Activated T-helper 2 cell treated with anti-CD3 and anti-CD28 coated beads, Interferon-gamma antibody, Interleukin-2, Interleukin-4, amounts not matched to agents 10 μg/mL and 5 μg/mL and 100 μg/mL, durations not matched to agents 14 hours and 24 hours and 36 hours (primary cell): ENCODE results near the gene ITPA. TPM values are rescaled to one million over a fixed set of nuclear protein-coding genes. Genes with fewer than 3 reads are reported as not detected.

Experiments
- DNase-seq: peaks from one replicate; pipeline ENCODE4 v3.0.0; 2021; ENCODE audit warnings: low spot score
- H3K27ac Mint-ChIP-seq: one replicate; pipeline ENCODE4 v1.8.0; 2021; ENCODE audit warnings: mixed read lengths
- H3K27me3 Mint-ChIP-seq: one replicate; pipeline ENCODE4 v1.8.0; 2021; ENCODE audit warnings: low read depth, mixed read lengths
- H3K36me3 Mint-ChIP-seq: one replicate; pipeline ENCODE4 v1.8.0; 2021; ENCODE audit warnings: low read depth, mixed read lengths
- H3K4me1 Mint-ChIP-seq: one replicate; pipeline ENCODE4 v1.8.0; 2021; ENCODE audit warnings: low read depth, mixed read lengths
- H3K4me3 Mint-ChIP-seq: one replicate; pipeline ENCODE4 v1.8.0; 2021; ENCODE audit warnings: low read depth, mild to moderate bottlenecking, moderate library complexity, mixed read lengths
- H3K9me3 Mint-ChIP-seq: one replicate; pipeline ENCODE4 v1.8.0; 2021; ENCODE audit warnings: mixed read lengths
- intact Hi-C: fragments of 100-400 bp; cut with micrococcal nuclease; formaldehyde crosslinking; loops from one replicate; pipeline ENCODE4 v1.15.1; 2023
- total RNA-seq: library from RNA; stranded (reverse); gene quantifications from 2 replicates; pipeline ENCODE4 v1.2.3, GENCODE V29; 2022

Gene ITPA
- total RNA-seq, 1 donor from 2014 or later: 87.8 TPM

DNA sequence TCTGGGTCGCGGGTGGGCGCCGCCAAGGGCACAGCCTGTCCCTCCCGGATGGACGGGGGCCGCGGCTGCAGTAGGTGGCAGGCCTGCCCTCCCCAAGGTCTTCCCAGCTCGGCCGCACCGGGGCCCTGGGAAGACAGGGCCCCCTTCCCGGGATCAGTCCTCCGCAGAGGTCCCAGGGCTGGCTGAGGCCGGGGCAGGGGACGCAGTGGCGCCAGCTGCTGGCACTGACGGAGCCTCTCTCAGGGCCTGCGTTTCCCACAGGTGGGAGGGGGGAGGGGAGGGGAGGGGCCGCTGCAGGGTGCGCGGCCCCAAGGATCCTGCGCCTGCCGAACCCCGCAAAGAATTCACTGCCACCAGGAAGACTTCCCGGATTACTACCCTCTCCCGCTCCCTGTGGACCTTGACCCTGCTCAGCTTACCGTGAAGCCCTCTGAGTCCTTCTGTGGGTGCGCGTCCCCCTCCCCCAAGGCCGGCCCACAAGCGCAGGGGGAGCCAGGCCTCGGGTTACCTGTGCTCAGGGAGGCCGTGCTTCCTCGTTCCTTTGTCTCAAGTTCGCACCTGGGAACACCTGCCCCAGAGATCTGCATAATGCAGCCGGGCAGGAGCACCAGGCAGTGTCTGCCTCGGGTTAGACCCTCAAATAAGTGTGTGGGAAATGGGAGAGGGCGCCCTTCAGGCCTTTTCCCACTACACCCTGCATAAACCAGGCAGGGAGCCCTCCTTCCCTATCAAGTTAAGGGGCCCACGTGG, 41.0 kb upstream of the ITPA start:
- H3K4me3 Mint-ChIP-seq: no peak overlapping the region
- no peaks in the 10 kb centered on the region for H3K36me3 Mint-ChIP-seq
- peaks cover 4% of the 10 kb centered on the region for H3K4me1 Mint-ChIP-seq
- peaks cover 43% of the 10 kb centered on the region for H3K27me3 Mint-ChIP-seq
- no peak overlapping the region for H3K27ac Mint-ChIP-seq
- no peaks in the 10 kb centered on the region for H3K9me3 Mint-ChIP-seq
- no peak for DNase-seq
- intact Hi-C loops: no loop called here

DNA sequence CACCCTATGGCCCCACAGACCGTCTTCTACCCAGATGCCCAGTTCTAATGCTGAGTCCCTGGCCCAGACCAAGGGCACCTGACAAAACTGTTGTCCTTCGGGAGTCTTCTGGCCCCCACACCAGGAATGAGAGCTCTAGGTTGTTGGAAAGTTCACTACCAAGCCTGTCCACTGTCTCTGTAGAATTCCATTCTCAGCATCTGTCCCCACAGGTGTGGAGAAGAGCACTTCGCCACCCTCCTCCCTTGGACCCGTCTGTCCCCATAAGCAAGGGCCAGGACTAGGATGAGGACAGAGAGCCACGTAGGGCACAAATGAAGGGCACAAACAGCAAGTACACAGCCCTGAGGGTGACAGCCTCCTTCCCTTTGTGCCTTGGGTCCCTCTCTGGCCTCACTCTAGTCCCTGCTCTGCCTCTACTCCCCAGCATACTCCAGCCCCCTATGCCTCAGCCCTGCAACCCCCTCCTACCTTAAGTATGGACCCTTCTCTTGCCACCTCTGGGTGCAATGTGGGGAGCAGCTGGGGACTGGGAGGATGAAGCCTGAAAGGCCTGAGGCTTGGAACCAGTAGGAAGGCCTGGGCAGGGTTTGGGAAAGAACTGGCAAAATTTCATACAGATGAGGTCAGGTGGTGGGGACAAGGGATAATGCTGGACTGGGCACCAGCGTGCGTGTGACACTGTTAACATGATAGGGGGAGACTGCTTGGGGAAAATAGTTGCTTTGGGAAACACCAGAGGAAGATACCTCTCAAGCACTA, 40.3 kb upstream of the ITPA start:
- H3K36me3 Mint-ChIP-seq: no peaks in the 10 kb centered on the region
- H3K9me3 Mint-ChIP-seq: no peaks in the 10 kb centered on the region
- peaks cover 45% of the 10 kb centered on the region for H3K27me3 Mint-ChIP-seq
- H3K27ac Mint-ChIP-seq: no peak overlapping the region
- DNase-seq: no peak
- H3K4me3 Mint-ChIP-seq: no peak overlapping the region
- intact Hi-C loops: no loop called here
- H3K4me1 Mint-ChIP-seq: peaks cover 4% of the 10 kb centered on the region

DNA sequence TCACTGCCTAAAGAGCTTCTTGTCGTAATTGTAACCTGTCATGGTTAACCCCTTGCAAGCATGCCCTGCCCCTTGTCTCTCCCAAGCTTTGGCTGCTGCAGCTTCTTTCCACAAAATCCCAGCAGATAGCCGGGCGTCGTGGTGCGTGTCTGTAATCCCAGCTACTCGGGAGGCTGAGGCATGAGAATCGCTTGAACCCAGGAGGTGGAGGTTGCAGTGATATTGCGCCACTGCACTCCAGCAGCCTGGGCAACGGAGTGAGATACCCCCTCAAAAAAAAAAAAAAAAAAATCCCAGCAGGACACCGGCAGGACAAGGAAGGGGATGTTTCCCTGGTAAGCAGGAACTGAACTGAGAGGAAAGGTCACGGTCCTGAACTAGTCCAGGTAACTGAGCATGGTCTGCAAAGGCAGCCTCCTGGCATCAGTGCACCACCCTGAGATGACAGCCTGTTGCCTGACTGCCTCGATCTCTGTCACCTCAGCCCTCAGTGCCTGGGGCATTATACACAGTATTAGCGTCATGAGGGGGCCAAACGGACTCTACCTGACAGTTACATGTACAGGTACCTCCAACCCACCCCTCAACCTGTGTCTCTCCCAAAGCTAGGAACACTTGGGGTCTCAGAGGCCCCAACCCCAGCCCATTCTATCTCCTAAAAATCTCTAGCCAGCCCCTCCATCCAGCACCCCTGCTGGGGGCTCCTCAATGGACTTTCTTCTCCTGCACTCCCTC, 37.7 kb upstream of the ITPA start:
- intact Hi-C loops: loop anchor here (2.0 kb wide), 1 partner anchor 37 kb away; the partner anchor contains the start of gene ITPA
- H3K36me3 Mint-ChIP-seq: no peaks in the 10 kb centered on the region
- H3K4me3 Mint-ChIP-seq: no peak overlapping the region
- H3K9me3 Mint-ChIP-seq: no peaks in the 10 kb centered on the region
- H3K27ac Mint-ChIP-seq: no peak overlapping the region
- H3K27me3 Mint-ChIP-seq: peaks cover 65% of the 10 kb centered on the region
- H3K4me1 Mint-ChIP-seq: peaks cover 8% of the 10 kb centered on the region
- DNase-seq: no peak

DNA sequence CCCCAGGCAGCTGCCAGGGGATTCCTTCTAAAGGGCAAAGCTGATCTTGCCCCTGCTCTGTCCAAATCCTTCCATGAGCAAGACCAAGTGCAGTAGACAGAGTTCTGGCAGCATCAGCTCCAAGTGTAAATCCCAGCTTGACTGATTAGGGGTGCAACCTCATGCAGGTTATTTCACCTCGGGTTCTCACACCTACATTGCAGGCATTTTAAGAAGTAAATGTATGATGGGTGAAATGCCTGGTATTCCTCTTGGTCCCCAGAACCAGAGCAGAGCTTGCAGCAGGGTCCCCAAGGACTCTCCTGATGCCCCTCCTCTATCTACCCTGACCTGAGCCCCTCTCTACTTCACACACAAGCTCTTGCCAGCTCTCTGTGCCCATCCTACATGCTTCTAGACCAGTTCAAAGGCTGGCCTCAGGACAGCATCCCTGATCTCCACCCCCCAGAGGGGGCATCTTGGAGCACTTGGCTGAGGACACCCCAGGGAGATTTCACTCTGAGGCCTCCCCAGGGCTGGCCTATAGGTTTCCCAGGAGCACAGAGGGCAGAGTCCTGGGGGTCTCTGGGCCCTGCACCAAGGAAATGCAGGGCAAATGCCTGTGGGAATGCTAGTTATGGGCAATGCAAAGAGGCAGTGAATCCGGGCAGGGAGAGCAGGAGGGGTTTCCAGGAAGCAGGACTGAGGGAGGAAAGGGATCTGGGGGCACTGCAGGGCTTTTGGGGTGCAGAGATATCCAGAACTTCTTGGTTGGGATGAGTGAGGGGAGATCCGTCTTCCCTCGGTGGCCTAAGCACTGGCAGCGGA, 37.0 kb upstream of the ITPA start:
- peak overlapping the region; percentile 82 for H3K4me3 Mint-ChIP-seq
- H3K27ac Mint-ChIP-seq: no peak overlapping the region
- H3K36me3 Mint-ChIP-seq: no peaks in the 10 kb centered on the region
- H3K4me1 Mint-ChIP-seq: peaks cover 8% of the 10 kb centered on the region
- peaks cover 64% of the 10 kb centered on the region for H3K27me3 Mint-ChIP-seq
- intact Hi-C loops: loop anchor here (2.0 kb wide), 1 partner anchor 36 kb away; the partner anchor contains the start of gene ITPA
- DNase-seq: no peak
- H3K9me3 Mint-ChIP-seq: no peaks in the 10 kb centered on the region

DNA sequence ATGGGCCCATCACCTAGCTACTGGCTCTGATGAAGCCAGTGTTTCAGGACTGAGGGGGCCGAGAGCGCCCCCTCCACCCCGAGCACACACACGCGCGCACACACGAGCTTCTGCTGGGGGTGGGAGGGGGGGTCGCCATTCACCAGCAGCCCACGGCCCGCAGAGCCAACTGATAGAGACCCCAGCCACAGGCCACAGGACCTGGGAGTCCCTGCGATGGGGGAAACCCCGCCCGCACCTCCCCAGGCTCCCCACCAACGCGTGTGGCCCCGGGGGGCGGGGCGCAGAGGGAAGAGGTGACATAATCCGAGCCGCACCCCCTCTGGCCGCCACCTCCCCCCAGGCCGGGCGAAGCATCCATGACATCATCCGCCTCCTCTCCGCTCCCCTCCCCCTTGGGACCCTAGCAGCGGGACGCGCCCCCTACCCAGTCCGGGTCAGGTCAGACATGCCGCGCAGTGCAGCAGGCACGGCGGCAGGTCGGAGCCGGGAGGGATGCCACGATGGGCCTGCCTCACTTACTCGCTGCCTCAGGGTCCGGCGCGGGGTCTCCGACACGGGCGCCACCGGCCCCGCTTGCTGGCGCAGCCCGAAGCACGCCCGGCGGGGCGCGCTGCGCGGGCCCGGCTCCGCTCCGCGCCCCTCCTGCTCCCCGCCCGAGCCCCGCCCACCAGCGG, 36.2 kb upstream of the ITPA start, which contains the start of gene LZTS3:
Gene LZTS3, minus strand, starts transcription at position 617 of the 677 bp plus-strand sequence. CDS start 6,386 bp downstream, outside the sequence.
- H3K4me3 Mint-ChIP-seq: peak within 1 kb of the TSS; percentile 82
- DNase-seq: peak; percentile 70
- peaks cover 59% of the 10 kb centered on the region for H3K27me3 Mint-ChIP-seq
- H3K36me3 Mint-ChIP-seq: no peaks in the 10 kb centered on the region
- no peak within 1 kb of the TSS for H3K27ac Mint-ChIP-seq
- peaks cover 8% of the 10 kb centered on the region for H3K4me1 Mint-ChIP-seq
- intact Hi-C loops: loop anchor here (1.0 to 2.0 kb wide), 2 partner anchors 14 to 36 kb away; partner anchors contain the start of genes FASTKD5, ITPA and UBOX5
- no peaks in the 10 kb centered on the region for H3K9me3 Mint-ChIP-seq

DNA sequence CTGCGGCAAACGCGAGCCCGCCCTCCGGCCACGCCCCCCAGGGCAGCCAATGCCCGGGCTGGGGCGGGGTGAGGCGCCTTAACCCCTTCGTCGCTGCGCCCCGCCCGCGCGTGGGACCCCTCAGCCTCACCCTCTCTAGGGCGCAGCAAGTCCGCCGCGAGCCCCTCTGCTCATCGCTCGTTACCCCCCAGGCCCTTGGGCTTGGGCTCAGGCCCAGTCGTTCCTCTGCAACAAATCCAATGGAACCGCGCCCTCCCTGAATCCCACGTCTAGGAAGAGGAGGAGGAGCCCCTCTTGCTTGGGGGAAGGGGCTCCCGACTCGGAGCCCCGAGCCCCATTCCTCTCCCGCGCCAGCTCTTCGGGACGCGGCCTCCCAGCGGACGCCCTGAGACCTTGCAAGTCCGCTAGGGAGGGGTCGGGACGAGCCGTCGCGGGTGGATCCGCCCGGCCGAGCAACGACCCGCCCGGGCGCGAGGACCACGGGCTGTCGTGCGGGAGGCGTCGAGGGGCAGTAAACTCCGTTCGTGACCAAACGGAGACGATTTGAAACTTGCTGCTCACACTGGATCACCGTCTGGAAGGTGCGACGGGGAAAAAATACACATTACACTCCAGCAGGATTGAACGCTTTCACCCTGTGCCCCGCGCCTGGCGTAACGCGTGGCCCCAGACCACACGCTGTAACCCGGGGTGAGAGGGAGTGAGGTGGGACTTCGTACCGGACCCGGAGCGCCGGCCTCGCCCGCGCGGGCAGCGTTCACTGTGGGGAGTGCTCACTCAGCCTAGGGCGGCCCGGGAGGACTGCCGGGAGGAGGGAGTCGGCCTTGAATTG, 35.5 kb upstream of the ITPA start:
- H3K9me3 Mint-ChIP-seq: no peaks in the 10 kb centered on the region
- H3K4me3 Mint-ChIP-seq: peak overlapping the region; percentile 82
- H3K4me1 Mint-ChIP-seq: peaks cover 8% of the 10 kb centered on the region
- H3K36me3 Mint-ChIP-seq: no peaks in the 10 kb centered on the region
- H3K27ac Mint-ChIP-seq: no peak overlapping the region
- H3K27me3 Mint-ChIP-seq: peaks cover 54% of the 10 kb centered on the region
- peak; percentile 82 for DNase-seq
- intact Hi-C loops: loop anchor here (1.0 to 2.0 kb wide), 2 partner anchors 15 to 35 kb away; partner anchors contain the start of genes FASTKD5, ITPA and UBOX5

DNA sequence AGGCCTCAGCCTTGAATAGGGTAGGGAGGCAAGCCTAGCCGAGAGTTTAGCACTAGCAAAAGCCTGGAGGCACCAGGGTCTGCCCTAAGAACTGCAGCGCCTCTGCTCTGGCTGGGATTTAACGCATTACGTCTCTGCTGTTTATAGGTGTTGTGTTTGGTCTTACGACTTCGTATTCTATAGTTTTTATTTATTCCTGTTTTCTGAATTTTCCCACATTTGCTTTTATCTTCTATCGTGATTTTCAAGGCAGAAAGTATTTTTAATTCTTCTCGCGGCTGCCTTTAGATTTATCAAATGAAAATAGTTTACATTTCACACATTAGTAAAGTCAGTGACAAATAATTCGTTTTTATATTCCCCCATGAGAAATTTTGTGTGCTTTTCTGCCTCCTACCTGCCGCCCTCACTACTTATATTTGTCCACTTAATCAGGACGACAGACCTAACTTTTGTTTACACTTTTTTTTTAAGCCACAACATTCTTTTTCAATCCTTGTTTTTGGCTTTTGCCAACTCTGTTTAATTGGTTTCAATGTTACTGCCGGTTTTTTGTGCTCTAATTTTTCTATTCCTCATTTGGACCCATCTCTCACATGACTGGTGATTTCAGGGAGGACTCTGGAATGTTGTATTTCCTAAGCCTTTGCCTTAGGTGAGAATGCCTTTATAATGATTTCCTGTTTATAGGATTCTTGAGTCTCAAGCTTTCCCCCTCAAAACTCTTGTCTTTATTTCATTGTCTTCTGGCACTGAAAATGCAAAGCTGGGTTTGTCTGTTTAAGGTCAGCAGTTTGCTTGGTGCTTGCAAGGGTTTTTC, 34.6 kb upstream of the ITPA start:
- Mint-ChIP-seq H3K36me3 (no peaks in the 10 kb centered on the region), H3K4me3 (peak overlapping the region; percentile 82), H3K27ac (no peak overlapping the region), H3K4me1 (peaks cover 8% of the 10 kb centered on the region), H3K9me3 (no peaks in the 10 kb centered on the region), H3K27me3 (peaks cover 46% of the 10 kb centered on the region)
- no peak for DNase-seq
- intact Hi-C loops: no loop called here

DNA sequence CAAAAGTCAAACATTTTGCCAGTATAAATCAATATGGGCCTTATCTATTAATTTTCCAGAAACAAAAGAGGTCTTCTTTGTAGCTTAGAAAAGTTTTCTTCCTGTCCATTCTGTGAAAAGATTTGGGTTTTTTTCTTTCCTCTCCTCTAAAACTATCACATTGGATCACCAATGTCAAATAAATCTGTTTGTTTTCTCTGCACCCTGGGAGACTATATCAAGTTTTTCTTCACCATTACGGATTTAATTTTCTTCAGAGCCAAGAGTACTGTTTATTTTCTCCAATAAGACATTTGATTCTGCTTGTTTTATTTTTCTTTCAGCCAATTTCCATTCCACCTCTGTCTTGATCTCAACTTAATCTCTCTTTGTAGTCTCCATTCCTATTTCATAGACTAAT, 34.0 kb upstream of the ITPA start:
- H3K4me3 Mint-ChIP-seq: peak overlapping the region; percentile 28
- H3K4me1 Mint-ChIP-seq: peaks cover 8% of the 10 kb centered on the region
- H3K9me3 Mint-ChIP-seq: no peaks in the 10 kb centered on the region
- intact Hi-C loops: no loop called here
- no peak overlapping the region for H3K27ac Mint-ChIP-seq
- H3K36me3 Mint-ChIP-seq: no peaks in the 10 kb centered on the region
- DNase-seq: no peak
- peaks cover 43% of the 10 kb centered on the region for H3K27me3 Mint-ChIP-seq

DNA sequence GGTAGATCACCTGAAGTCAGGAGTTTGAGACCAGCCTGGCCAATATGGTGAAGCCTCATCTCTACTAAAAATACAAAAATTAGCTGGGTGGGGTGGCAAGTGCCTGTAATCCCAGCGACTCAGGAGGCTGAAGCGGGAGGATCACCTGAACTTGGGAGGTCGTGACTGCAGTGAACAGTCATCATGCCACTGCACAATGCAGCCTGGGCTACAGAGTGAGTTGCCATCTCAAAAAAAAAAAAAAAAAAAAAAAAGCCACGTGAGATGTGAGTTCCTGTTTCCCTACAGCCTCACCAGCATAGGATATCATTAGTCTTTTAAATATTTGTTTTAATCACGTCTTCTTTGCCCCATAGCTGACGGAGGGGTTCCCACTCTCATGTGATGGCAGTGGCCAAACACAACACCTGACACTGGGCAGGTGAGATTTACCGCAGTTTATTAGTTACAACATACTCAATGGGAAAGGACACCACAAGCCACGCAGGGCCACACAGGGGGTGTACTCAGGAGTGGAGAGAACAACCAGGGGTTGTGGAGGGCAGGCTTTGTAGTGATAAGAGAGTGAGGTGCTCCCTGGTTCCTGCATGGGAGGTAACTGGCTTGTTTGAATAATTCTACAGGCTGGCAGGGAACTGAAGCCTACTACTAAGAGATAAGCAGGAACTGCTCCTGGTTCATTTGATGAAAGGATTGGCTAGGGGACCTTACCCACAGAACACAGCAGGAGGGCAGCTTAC, 31.4 kb upstream of the ITPA start:
- intact Hi-C loops: no loop called here
- no peak for DNase-seq
- no peaks in the 10 kb centered on the region for H3K36me3 Mint-ChIP-seq

DNA sequence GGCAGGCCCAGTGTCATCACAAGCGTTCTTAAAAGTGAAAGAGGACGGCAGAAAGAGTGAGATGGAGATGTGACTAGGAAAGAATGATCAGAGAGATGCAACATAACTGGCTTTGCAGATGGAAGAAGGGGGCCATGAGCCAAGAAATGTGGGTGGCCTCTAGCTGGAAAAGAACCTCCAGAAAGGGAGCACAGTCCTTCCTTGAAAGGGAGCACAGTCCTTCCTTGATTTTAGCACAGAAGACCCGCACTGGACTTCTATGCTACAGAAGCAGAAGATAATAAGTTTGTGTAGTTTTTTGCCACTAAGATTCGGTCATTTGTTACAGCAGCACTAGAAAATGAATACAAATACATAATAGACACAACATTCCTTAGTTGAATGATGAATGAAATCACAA, 29.0 kb upstream of the ITPA start:
- no peaks in the 10 kb centered on the region for H3K4me1 Mint-ChIP-seq
- H3K9me3 Mint-ChIP-seq: no peaks in the 10 kb centered on the region
- intact Hi-C loops: no loop called here
- H3K4me3 Mint-ChIP-seq: no peak overlapping the region
- H3K36me3 Mint-ChIP-seq: no peaks in the 10 kb centered on the region
- H3K27me3 Mint-ChIP-seq: peaks cover 8% of the 10 kb centered on the region
- no peak for DNase-seq
- no peak overlapping the region for H3K27ac Mint-ChIP-seq

More for the DNA sequence above, 31.4 kb upstream of the ITPA start:
- Mint-ChIP-seq H3K27me3 (peaks cover 22% of the 10 kb centered on the region), H3K9me3 (no peaks in the 10 kb centered on the region), H3K4me3 (no peak overlapping the region), H3K27ac (no peak overlapping the region), H3K4me1 (peaks cover 5% of the 10 kb centered on the region)
